HepG2 (cell line): ENCODE measurements around the gene RPL23. TPM values are rescaled to one million over a fixed set of nuclear protein-coding genes. Genes with fewer than 3 reads are reported as not detected.

Experiments
- CC2D1A ChIP-seq: sonication (generic); formaldehyde crosslinking; IDR thresholded peaks from 2 replicates; pipeline ENCODE4 v1.8.1; 2023; ENCODE audit warnings: mild to moderate bottlenecking, missing genetic modification reagents
- GABPA ChIP-seq, 2 experiments: IDR thresholded peaks; 2 replicates each; pipeline ENCODE4 v1.6.1; 2011 to 2016; ENCODE audit warnings: low read depth in 2 of 2, low read length in 1 of 2, missing biosample characterization in 1 of 2, missing genetic modification characterization in 1 of 2
- GLMP ChIP-seq: sonication (generic); formaldehyde crosslinking; IDR thresholded peaks from 2 replicates; pipeline ENCODE4 v1.9.0; 2021; ENCODE audit warnings: missing genetic modification reagents, mild to moderate bottlenecking, borderline replicate concordance
- HMGXB4 ChIP-seq, 2 experiments: sonication (generic) in 1 of 2; formaldehyde crosslinking in 1 of 2; IDR thresholded peaks; 2 replicates each; pipeline versions ENCODE4 v1.4.0 to v1.6.1; 2018 to 2020; ENCODE audit warnings: missing genetic modification reagents in 2 of 2, borderline replicate concordance in 1 of 2, low read depth in 1 of 2, mild to moderate bottlenecking in 1 of 2, missing biosample characterization in 1 of 2
- KDM4B ChIP-seq: sonication (generic); formaldehyde crosslinking; IDR thresholded peaks from 2 replicates; pipeline ENCODE4 v1.4.0; 2020; ENCODE audit warnings: missing genetic modification reagents
- NFRKB ChIP-seq: fragments of 450-650 bp; IDR thresholded peaks from 2 replicates; pipeline ENCODE4 v1.6.1; 2017
- PRDM4 ChIP-seq: sonication (generic); formaldehyde crosslinking; IDR thresholded peaks from 2 replicates; pipeline ENCODE4 v1.9.0; 2021; ENCODE audit warnings: missing genetic modification reagents, borderline replicate concordance
- SAFB2 ChIP-seq: sonication (generic); formaldehyde crosslinking; IDR thresholded peaks from 2 replicates; pipeline ENCODE4 v1.5.1; 2020; ENCODE audit warnings: missing genetic modification reagents, low read depth, mild to moderate bottlenecking, borderline replicate concordance
- TIGD3 ChIP-seq: sonication (generic); formaldehyde crosslinking; IDR thresholded peaks from 2 replicates; pipeline ENCODE4 v1.5.1; 2020; ENCODE audit warnings: mild to moderate bottlenecking, missing genetic modification reagents, borderline replicate concordance
- ZKSCAN8 ChIP-seq: IDR thresholded peaks from 2 replicates; pipeline ENCODE4 v1.6.1; 2016; ENCODE audit warnings: borderline replicate concordance, missing genetic modification reagents, missing compliant biosample characterization
- ZNF17 ChIP-seq: sonication (generic); formaldehyde crosslinking; IDR thresholded peaks from 2 replicates; pipeline ENCODE4 v1.5.0; 2020; ENCODE audit warnings: mild to moderate bottlenecking, missing genetic modification reagents
- ZNF580 ChIP-seq: IDR thresholded peaks from 2 replicates; pipeline ENCODE4 v1.6.1; 2016; ENCODE audit warnings: low read depth, borderline replicate concordance
- ZNF646 ChIP-seq: sonication (generic); formaldehyde crosslinking; IDR thresholded peaks from 2 replicates; pipeline ENCODE4 v1.9.0; 2021; ENCODE audit warnings: mild to moderate bottlenecking, missing genetic modification reagents
- polyA plus RNA-seq, 8 experiments: library from polyadenylated mRNA; depleted of rRNA in 3 of 8; stranded (reverse) in 7 of 8; unstranded in 1 of 8; fragments of >200 nt; fragmentation: Illumina TruSeq in 4 of 8; extraction: Trizol in 4 of 8; gene quantifications; 2 replicates each; pipeline versions ENCODE4 v1.2.1 to v1.2.3, GENCODE V29; 2011 to 2016; ENCODE audit warnings: low read depth in 4 of 8, missing spikeins in 1 of 8, mixed read lengths in 1 of 8; ENCODE audit not compliant: insufficient read depth in 1 of 8
- total RNA-seq, 5 experiments: library from RNA; depleted of rRNA; stranded (reverse); fragments of >200 nt; fragmentation: Illumina TruSeq; extraction: Trizol; gene quantifications; 2 replicates each; pipeline ENCODE4 v1.2.3, GENCODE V29; 2016; ENCODE audit warnings: low read depth in 1 of 5

The RPL23 gene
- total and polyA plus RNA-seq, 2 of the 13 experiments (the other 11 are each of a cell fraction or from before 2014, with no cell fraction given), result 2,790 to 4,860 TPM

- TF ChIP-seq TIGD3 (CRISPR knock-in tag) (no peak), ZNF646 (CRISPR knock-in tag) (no peak), HMGXB4 (CRISPR knock-in tag; IDR thresholded peaks at IDR 0.05; ENCODE audit: borderline replicate concordance in 1 of 2, low read depth in 1 of 2) (peak; percentile 44 to 73; a peak in 2 of 4 replicates), ZKSCAN8 (CRISPR knock-in tag) (no peak), KDM4B (CRISPR knock-in tag) (no peak), NFRKB (no peak), GABPA (IDR thresholded peaks at IDR 0.05; ENCODE audit: low read depth, low read length) (no peak), GABPA (CRISPR knock-in tag; IDR thresholded peaks at IDR 0.05; ENCODE audit: low read depth) (0 out of 2 replicates have a peak, but pooled peaks have one; percentile 29), PRDM4 (CRISPR knock-in tag) (no peak), SAFB2 (CRISPR knock-in tag) (no peak), ZNF580 (CRISPR knock-in tag) (peak; percentile 33; the same call in 1 of the 2 replicates), CC2D1A (CRISPR knock-in tag) (0 out of 2 replicates have a peak, but pooled peaks have one; percentile 70), ZNF17 (CRISPR knock-in tag) (no peak), GLMP (CRISPR knock-in tag) (no peak)
Measured at GRCh38 chr17:38864636-38865398, 11.3 kb upstream of the RPL23 start (continued).
